HCT116 (cell line): ENCODE measurements around the gene WWOX. TPM values are rescaled to one million over a fixed set of nuclear protein-coding genes. Genes with fewer than 3 reads are reported as not detected.

ENCODE experiments used
- ATAC-seq: fragments of 200-7000 bp; cut with Tn5 transposase; 2 replicates; pipeline ENCODE4 v1.9.1; 2020; ENCODE audit warnings: mild to moderate bottlenecking, moderate library complexity
- BruUV-seq: library from RNA; stranded (reverse); fragments of 400-500 nt; replicated peaks from 2 replicates; lab custom pipeline; 2021; lab: Mats Ljungman, UMichigan
- CTCF ChIA-PET: fragments of 300-600 bp; sonication (Branson Sonifier 250); formaldehyde crosslinking; loops from one replicate; lab custom pipeline; 2021; ENCODE audit warnings: antibody characterized with exemption; lab: Charles Lee
- POLR2A ChIA-PET: fragments of 300-600, 350-600 bp; sonication (Branson Sonifier 250); formaldehyde crosslinking; loops from one replicate; lab custom pipeline; 2021; ENCODE audit warnings: antibody characterized with exemption; lab: Charles Lee
- RAD21 ChIA-PET, 2 experiments: fragments of 300-600 bp; sonication (Branson Sonifier 250); formaldehyde crosslinking; loops; one replicate each; lab custom pipeline; 2023; ENCODE audit warnings: low total read pairs in 2 of 2; ENCODE audit not compliant: uncharacterized antibody in 2 of 2, unreplicated experiment in 2 of 2, low non-redundant PET in 1 of 2; lab: Charles Lee
- DNase-seq: peaks from one replicate; pipeline ENCODE4 v3.0.0-alpha.2; 2010; ENCODE audit warnings: low read depth, low spot score
- H2AFZ ChIP-seq: fragments of 200-600 bp; shearing (Covaris generic), sonication (generic); 2 replicates; pipeline ENCODE4 v1.6.1; 2017; ENCODE audit warnings: low read depth, mixed run types, mixed read lengths, antibody characterized with exemption, low read length; ENCODE audit not compliant: poor library complexity, severe bottlenecking
- H3K27ac ChIP-seq: 2 replicates; pipeline ENCODE4 v1.5.1; 2012; ENCODE audit warnings: low read depth, low read length
- H3K27me3 ChIP-seq: fragments of 200-600 bp; sonication (generic); 2 replicates; pipeline ENCODE4 v1.6.1; 2016; ENCODE audit warnings: mixed run types, low read length, mixed read lengths; ENCODE audit not compliant: insufficient read depth
- H3K36me3 ChIP-seq, 2 experiments: fragments of 200-500 bp in 1 of 2; fragments of 200-600 bp in 1 of 2; sonication (Bioruptor generic) in 1 of 2; sonication (generic) in 1 of 2; 2 replicates each; pipeline versions ENCODE4 v1.5.1 to v1.6.1; 2014 to 2016; ENCODE audit warnings: low read length in 2 of 2, inconsistent platforms in 1 of 2, mixed read lengths in 1 of 2, mixed run types in 1 of 2; ENCODE audit not compliant: insufficient read depth in 2 of 2, control insufficient read depth in 1 of 2
- H3K4me1 ChIP-seq, 2 experiments: fragments of 200-600 bp in 1 of 2; sonication (generic) in 1 of 2; 2 replicates each; pipeline versions ENCODE4 v1.5.1 to v1.6.1; 2012 to 2017; ENCODE audit warnings: low read length in 2 of 2, inconsistent platforms in 1 of 2, mild to moderate bottlenecking in 1 of 2, mixed read lengths in 1 of 2, mixed run types in 1 of 2, moderate library complexity in 1 of 2; ENCODE audit not compliant: insufficient read depth in 2 of 2, control insufficient read depth in 1 of 2
- H3K4me2 ChIP-seq: fragments of 200-600 bp; sonication (generic); 2 replicates; pipeline ENCODE4 v1.6.1; 2017; ENCODE audit warnings: mixed run types, low read length, mixed read lengths
- H3K4me3 ChIP-seq, 2 experiments: fragments of 200-600 bp in 1 of 2; sonication (generic) in 1 of 2; replicated peaks in 1 of 2; 2 replicates each; pipeline ENCODE4 v1.5.1; 2011 to 2016; ENCODE audit warnings: low read length in 2 of 2, control low read depth in 1 of 2, low read depth in 1 of 2, mild to moderate bottlenecking in 1 of 2, mixed read lengths in 1 of 2, mixed run types in 1 of 2
- H3K79me2 ChIP-seq: fragments of 200-600 bp; sonication (generic); 2 replicates; pipeline ENCODE4 v1.6.1; 2017; ENCODE audit warnings: mild to moderate bottlenecking, mixed run types, low read length, moderate library complexity, mixed read lengths; ENCODE audit not compliant: insufficient read depth
- H3K9ac ChIP-seq: fragments of 200-600 bp; sonication (generic); 2 replicates; pipeline ENCODE4 v1.6.1; 2016; ENCODE audit warnings: low read length, mixed read lengths
- H3K9me2 ChIP-seq: fragments of 200-600 bp; sonication (generic), shearing (Covaris generic); 2 replicates; pipeline ENCODE4 v1.6.1; 2017; ENCODE audit warnings: mixed run types, mild to moderate bottlenecking, moderate library complexity; ENCODE audit not compliant: insufficient read depth
- H3K9me3 ChIP-seq, 2 experiments: fragments of 200-500 bp in 1 of 2; fragments of 200-600 bp in 1 of 2; sonication (Bioruptor generic) in 1 of 2; sonication (generic) in 1 of 2; 2 replicates each; pipeline ENCODE4 v1.6.1; 2014 to 2017; ENCODE audit warnings: low read length in 2 of 2, mixed read lengths in 2 of 2, inconsistent platforms in 1 of 2, low read depth in 1 of 2, mild to moderate bottlenecking in 1 of 2, mixed run types in 1 of 2, moderate library complexity in 1 of 2; ENCODE audit not compliant: control insufficient read depth in 1 of 2, insufficient read depth in 1 of 2
- H4K20me1 ChIP-seq: fragments of 200-600 bp; sonication (generic), shearing (Covaris generic); 2 replicates; pipeline ENCODE4 v1.6.1; 2017; ENCODE audit warnings: mixed run types, mild to moderate bottlenecking, moderate library complexity; ENCODE audit not compliant: insufficient read depth
- CBX3 ChIP-seq: IDR thresholded peaks from 2 replicates; pipeline ENCODE4 v1.6.1; 2012; ENCODE audit warnings: low read depth
- CEBPB ChIP-seq: IDR thresholded peaks from 2 replicates; pipeline ENCODE4 v1.6.1; 2012; ENCODE audit warnings: low read depth
- EGR1 ChIP-seq: IDR thresholded peaks from 2 replicates; pipeline ENCODE4 v1.6.1; 2012; ENCODE audit warnings: low read depth
- ELF1 ChIP-seq: IDR thresholded peaks from 2 replicates; pipeline ENCODE4 v1.6.1; 2012; ENCODE audit warnings: low read depth, borderline replicate concordance
- EZH2 ChIP-seq: fragments of 200-600 bp; sonication (generic); IDR thresholded peaks from 2 replicates; pipeline ENCODE4 v1.6.1; 2017; ENCODE audit warnings: antibody characterized with exemption, mixed run types
- EZH2phosphoT487 ChIP-seq: fragments of 200-600 bp; IDR thresholded peaks from 2 replicates; pipeline ENCODE4 v1.6.1; 2018; ENCODE audit warnings: antibody characterized with exemption, borderline replicate concordance
- FOSL1 ChIP-seq: IDR thresholded peaks from 2 replicates; pipeline ENCODE4 v1.6.1; 2012; ENCODE audit warnings: low read depth
- JUND ChIP-seq: IDR thresholded peaks from 2 replicates; pipeline ENCODE4 v1.6.1; 2012
- POLR2A ChIP-seq: IDR thresholded peaks from 2 replicates; pipeline ENCODE4 v1.7.0; 2011; ENCODE audit warnings: borderline replicate concordance; ENCODE audit not compliant: insufficient read depth, insufficient read length; ENCODE audit errors: extremely low read depth
- RAD21 ChIP-seq: IDR thresholded peaks from 2 replicates; pipeline ENCODE4 v1.6.1; 2012; ENCODE audit warnings: low read depth, mild to moderate bottlenecking
- TCF7L2 ChIP-seq: IDR thresholded peaks from 2 replicates; pipeline ENCODE4 v1.7.0; 2011; ENCODE audit warnings: borderline replicate concordance, inconsistent platforms; ENCODE audit not compliant: insufficient read depth, insufficient read length; ENCODE audit errors: extremely low read depth
- YY1 ChIP-seq: IDR thresholded peaks from 2 replicates; pipeline ENCODE4 v1.6.1; 2011; ENCODE audit warnings: low read length, low read depth, moderate library complexity, mild to moderate bottlenecking; ENCODE audit not compliant: insufficient replicate concordance; ENCODE audit errors: extremely low read depth
- ZFX ChIP-seq: fragments of 450-650 bp; IDR thresholded peaks from 2 replicates; pipeline ENCODE4 v1.6.1; 2017
- ZNF274 ChIP-seq: fragments of 200-500 bp; sonication (Bioruptor generic); IDR thresholded peaks from 2 replicates; pipeline ENCODE4 v1.6.1; 2014; ENCODE audit warnings: mild to moderate bottlenecking, low read depth, low read length, inconsistent platforms
- intact Hi-C: fragments of 100-400 bp; cut with micrococcal nuclease; formaldehyde crosslinking; loops from 2 replicates; pipeline ENCODE4 v1.10.0; 2022
- total RNA-seq: library from RNA; stranded (reverse); gene quantifications from one replicate; pipeline ENCODE4 v1.2.1, GENCODE V29; 2021; ENCODE audit not compliant: unreplicated experiment
- TF ChIP-seq, protein P1 (sequence below): IDR thresholded peaks from 2 replicates; pipeline ENCODE4 v1.6.1; 2012
- TF ChIP-seq, protein P2 (sequence below): IDR thresholded peaks from 2 replicates; pipeline ENCODE4 v1.6.1; 2012; ENCODE audit warnings: low read depth
- TF ChIP-seq, protein P3 (sequence below): IDR thresholded peaks from 2 replicates; pipeline ENCODE4 v1.6.1; 2012
- TF ChIP-seq, protein P4 (sequence below): IDR thresholded peaks from 2 replicates; pipeline ENCODE4 v1.6.1; 2011; ENCODE audit warnings: mild to moderate bottlenecking, low read length, moderate library complexity; ENCODE audit not compliant: insufficient replicate concordance; ENCODE audit errors: extremely low read depth

Gene WWOX
- total RNA-seq, 1 experiment from 2014 or later: 13.7 TPM

DNA sequence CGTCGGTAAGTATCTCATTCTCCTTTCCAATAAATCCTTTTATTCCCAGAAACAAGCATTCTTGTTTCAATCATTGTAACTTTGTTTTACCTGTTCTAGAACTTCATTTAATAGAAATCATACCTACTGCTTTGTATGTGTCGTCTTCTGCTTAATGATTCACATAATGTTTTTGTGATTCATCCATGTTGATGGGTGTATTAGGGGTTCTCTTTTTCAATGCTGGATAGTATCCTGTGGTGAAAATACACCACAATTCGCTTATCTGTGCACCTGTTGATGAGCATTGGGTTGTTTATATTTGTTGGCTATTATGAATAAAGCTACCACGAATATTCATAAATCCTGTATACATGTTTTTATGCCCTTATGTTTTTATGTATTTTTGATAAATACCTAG is 797.8 kb downstream of the WWOX start (continued):
- no peak for TF ChIP-seq ZNF274
- TF ChIP-seq, protein P1, sequence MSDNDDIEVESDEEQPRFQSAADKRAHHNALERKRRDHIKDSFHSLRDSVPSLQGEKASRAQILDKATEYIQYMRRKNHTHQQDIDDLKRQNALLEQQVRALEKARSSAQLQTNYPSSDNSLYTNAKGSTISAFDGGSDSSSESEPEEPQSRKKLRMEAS: no peak
- TF ChIP-seq, protein P2, sequence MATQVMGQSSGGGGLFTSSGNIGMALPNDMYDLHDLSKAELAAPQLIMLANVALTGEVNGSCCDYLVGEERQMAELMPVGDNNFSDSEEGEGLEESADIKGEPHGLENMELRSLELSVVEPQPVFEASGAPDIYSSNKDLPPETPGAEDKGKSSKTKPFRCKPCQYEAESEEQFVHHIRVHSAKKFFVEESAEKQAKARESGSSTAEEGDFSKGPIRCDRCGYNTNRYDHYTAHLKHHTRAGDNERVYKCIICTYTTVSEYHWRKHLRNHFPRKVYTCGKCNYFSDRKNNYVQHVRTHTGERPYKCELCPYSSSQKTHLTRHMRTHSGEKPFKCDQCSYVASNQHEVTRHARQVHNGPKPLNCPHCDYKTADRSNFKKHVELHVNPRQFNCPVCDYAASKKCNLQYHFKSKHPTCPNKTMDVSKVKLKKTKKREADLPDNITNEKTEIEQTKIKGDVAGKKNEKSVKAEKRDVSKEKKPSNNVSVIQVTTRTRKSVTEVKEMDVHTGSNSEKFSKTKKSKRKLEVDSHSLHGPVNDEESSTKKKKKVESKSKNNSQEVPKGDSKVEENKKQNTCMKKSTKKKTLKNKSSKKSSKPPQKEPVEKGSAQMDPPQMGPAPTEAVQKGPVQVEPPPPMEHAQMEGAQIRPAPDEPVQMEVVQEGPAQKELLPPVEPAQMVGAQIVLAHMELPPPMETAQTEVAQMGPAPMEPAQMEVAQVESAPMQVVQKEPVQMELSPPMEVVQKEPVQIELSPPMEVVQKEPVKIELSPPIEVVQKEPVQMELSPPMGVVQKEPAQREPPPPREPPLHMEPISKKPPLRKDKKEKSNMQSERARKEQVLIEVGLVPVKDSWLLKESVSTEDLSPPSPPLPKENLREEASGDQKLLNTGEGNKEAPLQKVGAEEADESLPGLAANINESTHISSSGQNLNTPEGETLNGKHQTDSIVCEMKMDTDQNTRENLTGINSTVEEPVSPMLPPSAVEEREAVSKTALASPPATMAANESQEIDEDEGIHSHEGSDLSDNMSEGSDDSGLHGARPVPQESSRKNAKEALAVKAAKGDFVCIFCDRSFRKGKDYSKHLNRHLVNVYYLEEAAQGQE: no peak
- TF ChIP-seq POLR2A: no peak
- no peak for TF ChIP-seq RAD21
- TF ChIP-seq ELF1: no peak
- no peak for TF ChIP-seq EZH2
- TF ChIP-seq JUND: no peak
- TF ChIP-seq YY1: no peak

DNA sequence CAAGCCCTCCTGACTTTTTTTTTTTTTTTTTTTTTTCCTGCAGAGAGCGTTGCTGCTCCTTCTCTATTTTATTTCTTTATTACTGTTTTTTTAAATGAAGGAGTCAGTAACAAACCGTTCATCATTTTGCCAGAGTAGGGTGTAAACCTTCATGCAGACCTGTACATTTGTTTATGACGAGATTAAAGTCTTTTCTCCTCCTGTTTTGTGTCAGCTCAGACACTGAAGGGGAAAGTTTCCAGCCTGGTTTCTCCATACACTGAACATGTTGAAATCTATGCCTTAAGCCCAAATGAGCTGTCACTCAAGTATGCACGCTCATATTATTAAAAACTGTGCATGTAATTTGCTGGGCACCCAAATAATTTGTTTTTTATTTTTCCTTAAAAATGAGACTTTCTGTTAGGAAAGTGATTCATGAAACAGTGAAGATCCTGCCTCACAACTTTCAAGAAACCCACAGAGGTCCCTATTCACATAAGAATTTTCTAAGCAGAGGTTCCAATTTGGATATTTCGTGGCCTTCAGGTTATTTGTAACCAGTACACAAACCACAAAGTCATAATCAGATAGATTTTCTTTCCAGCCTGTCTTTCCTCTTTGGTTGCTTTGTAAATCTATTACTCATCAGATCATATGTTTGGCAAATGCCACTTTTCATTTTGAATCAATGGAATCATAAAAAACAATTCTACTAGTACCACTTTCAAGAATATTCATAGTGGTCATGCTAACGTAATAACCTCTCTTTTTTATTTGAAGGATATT is 800.8 kb downstream of the WWOX start:
- Histone ChIP-seq H4K20me1 (no peaks in the 10 kb centered on the region), H3K9me3 (peaks cover 10 to 14% of the 10 kb centered on the region in 2 experiments; a peak in 2 of 4 replicates), H3K9me2 (no peaks in the 10 kb centered on the region), H3K27ac (no peak overlapping the region), H3K36me3 (no peaks in the 10 kb centered on the region), H2AFZ (no peak overlapping the region), H3K79me2 (no peaks in the 10 kb centered on the region), H3K4me1 (no peaks in the 10 kb centered on the region), H3K4me3 (no peak overlapping the region), H3K27me3 (no peaks in the 10 kb centered on the region), H3K9ac (no peak overlapping the region), H3K4me2 (no peak overlapping the region)
- DNase-seq (no peak), ATAC-seq (no peak)
- no TSS peak for BruUV-seq
- TF ChIP-seq JUND (no peak), RAD21 (no peak), CEBPB (no peak), ELF1 (no peak), EZH2phosphoT487 (no peak), CBX3 (no peak), FOSL1 (no peak), TCF7L2 (no peak), ZFX (no peak), EGR1 (no peak), POLR2A (no peak)
- TF ChIP-seq, protein P3, sequence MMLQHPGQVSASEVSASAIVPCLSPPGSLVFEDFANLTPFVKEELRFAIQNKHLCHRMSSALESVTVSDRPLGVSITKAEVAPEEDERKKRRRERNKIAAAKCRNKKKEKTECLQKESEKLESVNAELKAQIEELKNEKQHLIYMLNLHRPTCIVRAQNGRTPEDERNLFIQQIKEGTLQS: no peak
- TF ChIP-seq, protein P1: no peak
- TF ChIP-seq, protein P4, sequence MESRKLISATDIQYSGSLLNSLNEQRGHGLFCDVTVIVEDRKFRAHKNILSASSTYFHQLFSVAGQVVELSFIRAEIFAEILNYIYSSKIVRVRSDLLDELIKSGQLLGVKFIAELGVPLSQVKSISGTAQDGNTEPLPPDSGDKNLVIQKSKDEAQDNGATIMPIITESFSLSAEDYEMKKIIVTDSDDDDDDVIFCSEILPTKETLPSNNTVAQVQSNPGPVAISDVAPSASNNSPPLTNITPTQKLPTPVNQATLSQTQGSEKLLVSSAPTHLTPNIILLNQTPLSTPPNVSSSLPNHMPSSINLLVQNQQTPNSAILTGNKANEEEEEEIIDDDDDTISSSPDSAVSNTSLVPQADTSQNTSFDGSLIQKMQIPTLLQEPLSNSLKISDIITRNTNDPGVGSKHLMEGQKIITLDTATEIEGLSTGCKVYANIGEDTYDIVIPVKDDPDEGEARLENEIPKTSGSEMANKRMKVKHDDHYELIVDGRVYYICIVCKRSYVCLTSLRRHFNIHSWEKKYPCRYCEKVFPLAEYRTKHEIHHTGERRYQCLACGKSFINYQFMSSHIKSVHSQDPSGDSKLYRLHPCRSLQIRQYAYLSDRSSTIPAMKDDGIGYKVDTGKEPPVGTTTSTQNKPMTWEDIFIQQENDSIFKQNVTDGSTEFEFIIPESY: no peak
- ChIA-PET CTCF (no interaction called here), RAD21 (no interaction called here), POLR2A (no interaction called here)
- intact Hi-C loops: no loop called here
